Thyroid gland (tissue), 4 donors: Measurements from ENCODE around the gene KRTAP22-2.

ENCODE experiments used
- CTCF ChIP-seq, 6 experiments: fragments of 200-600 bp in 3 of 6; fragments of 450-650 bp in 3 of 6; sonication (generic) in 3 of 6; IDR thresholded peaks; one replicate each; pipeline ENCODE4 v1.5.1; 2016 to 2019; ENCODE audit warnings: antibody characterized with exemption in 6 of 6, mild to moderate bottlenecking in 2 of 6, inconsistent platforms in 1 of 6, moderate library complexity in 1 of 6
- POLR2A ChIP-seq, 2 donors: fragments of 450-650 bp; IDR thresholded peaks; one replicate each; pipeline ENCODE4 v1.6.1; 2017; ENCODE audit warnings: antibody characterized with exemption in 2 of 2, mild to moderate bottlenecking in 2 of 2, moderate library complexity in 1 of 2

GRCh38 chr21:30600787-30601186 is 10.6 kb upstream of the KRTAP22-2 start, which contains the start of gene KRTAP22-1:
- TF ChIP-seq POLR2A (IDR thresholded peaks at IDR 0.05): no peak
- no peak for TF ChIP-seq CTCF (IDR thresholded peaks at IDR 0.05)
